Measurements from ENCODE around the gene IDI2.

Gene IDI2

GRCh38 chr10:1054684-1055083 is 29.0 kb upstream of the IDI2 start:
- Histone ChIP-seq H3F3A (ENCODE audit: control insufficient read depth, insufficient read depth) (peaks cover 29% of the 10 kb centered on the region), H3K9me3 (ENCODE audit: control insufficient read depth, insufficient read depth, low read length) (no peaks in the 10 kb centered on the region), H4K20me1 (ENCODE audit: control insufficient read depth, insufficient read depth, low read depth, low read length) (peaks cover 23% of the 10 kb centered on the region), H3K4me1 (ENCODE audit: control insufficient read depth, low read length) (peaks cover 63% of the 10 kb centered on the region), H3K27me3 (ENCODE audit: control insufficient read depth, low read length) (no peaks in the 10 kb centered on the region), H3K9me2 (replicated peaks; ENCODE audit: control insufficient read depth, low read length) (no peaks in the 10 kb centered on the region), H3K36me3 (ENCODE audit: control insufficient read depth, low read length) (peaks cover 83% of the 10 kb centered on the region), H3K27ac (ENCODE audit: low read depth, low read length) (no peak overlapping the region), H3K79me2 (ENCODE audit: control insufficient read depth, low read length) (peaks cover 99% of the 10 kb centered on the region), H3K4me3 (ENCODE audit: low read length) (peak overlapping the region; percentile 96), H3K4me2 (ENCODE audit: low read length) (peak overlapping the region; percentile 78)
- no peak for TF ChIP-seq CTCF (IDR thresholded peaks at IDR 0.05; ENCODE audit: low read depth, low read length, poor library complexity, severe bottlenecking)
- no peak for TF ChIP-seq EZH2phosphoT487 (IDR thresholded peaks at IDR 0.05; ENCODE audit: borderline replicate concordance, low read length)

GRCh38 chr10:1050554-1050953 is 24.9 kb upstream of the IDI2 start:
- Histone ChIP-seq H4K20me1 (ENCODE audit: control insufficient read depth, insufficient read depth, low read depth, low read length) (peaks cover 31% of the 10 kb centered on the region), H3K27ac (ENCODE audit: low read depth, low read length) (peak overlapping the region; percentile 87), H3K9me2 (replicated peaks; ENCODE audit: control insufficient read depth, low read length) (no peaks in the 10 kb centered on the region), H3K9me3 (ENCODE audit: control insufficient read depth, insufficient read depth, low read length) (no peaks in the 10 kb centered on the region), H3K4me2 (ENCODE audit: low read length) (peak overlapping the region; percentile 63), H3K27me3 (ENCODE audit: control insufficient read depth, low read length) (no peaks in the 10 kb centered on the region), H3F3A (ENCODE audit: control insufficient read depth, insufficient read depth) (peaks cover 44% of the 10 kb centered on the region), H3K4me3 (ENCODE audit: low read length) (peak overlapping the region; percentile 87), H3K36me3 (ENCODE audit: control insufficient read depth, low read length) (peaks cover 80% of the 10 kb centered on the region), H3K4me1 (ENCODE audit: control insufficient read depth, low read length) (peaks cover 63% of the 10 kb centered on the region), H3K79me2 (ENCODE audit: control insufficient read depth, low read length) (peaks cover 85% of the 10 kb centered on the region)
- no peak for TF ChIP-seq CTCF (IDR thresholded peaks at IDR 0.05; ENCODE audit: low read depth, low read length, poor library complexity, severe bottlenecking)
- no peak for TF ChIP-seq EZH2phosphoT487 (IDR thresholded peaks at IDR 0.05; ENCODE audit: borderline replicate concordance, low read length)

- Histone ChIP-seq H3K4me3 (ENCODE audit: low read length) (peak overlapping the region; percentile 87), H3K27ac (ENCODE audit: low read depth, low read length) (peak overlapping the region; percentile 87), H3K27me3 (ENCODE audit: control insufficient read depth, low read length) (no peaks in the 10 kb centered on the region), H3K79me2 (ENCODE audit: control insufficient read depth, low read length) (peaks cover 85% of the 10 kb centered on the region), H3K9me3 (ENCODE audit: control insufficient read depth, insufficient read depth, low read length) (no peaks in the 10 kb centered on the region), H4K20me1 (ENCODE audit: control insufficient read depth, insufficient read depth, low read depth, low read length) (peaks cover 35% of the 10 kb centered on the region), H3K4me2 (ENCODE audit: low read length) (peak overlapping the region; percentile 63), H3K36me3 (ENCODE audit: control insufficient read depth, low read length) (peaks cover 80% of the 10 kb centered on the region), H3K9me2 (replicated peaks; ENCODE audit: control insufficient read depth, low read length) (no peaks in the 10 kb centered on the region), H3K4me1 (ENCODE audit: control insufficient read depth, low read length) (peaks cover 65% of the 10 kb centered on the region), H3F3A (ENCODE audit: control insufficient read depth, insufficient read depth) (peaks cover 46% of the 10 kb centered on the region)
- no peak for TF ChIP-seq EZH2phosphoT487 (IDR thresholded peaks at IDR 0.05; ENCODE audit: borderline replicate concordance, low read length)
- no peak for TF ChIP-seq CTCF (IDR thresholded peaks at IDR 0.05; ENCODE audit: low read depth, low read length, poor library complexity, severe bottlenecking)
Measured at GRCh38 chr10:1050145-1050544, 24.5 kb upstream of the IDI2 start.
